IPS-NIHi11 (cell line): ENCODE results near the gene GPR179.
A peak's percentile ranks its signal among the peaks of the same experiment; 100 is the strongest.

Source experiments
- DNase-seq: peaks from one replicate; pipeline ENCODE4 v3.0.0; 2012; ENCODE audit warnings: mixed read lengths, low spot score

GPR179 gene

GRCh38 chr17:38345743-38346142 lies 2.0 kb upstream of the GPR179 start:
- no peak for DNase-seq

- no peak for DNase-seq
These were observed 627 bp upstream of the GPR179 start for GRCh38 chr17:38344420-38344745.

- DNase-seq, result no peak
These were observed 709 bp downstream of the GPR179 start for GRCh38 chr17:38342886-38343607.

- peak; percentile 73 for DNase-seq
These were observed 2.6 kb downstream of the GPR179 start for GRCh38 chr17:38341035-38341721.

GRCh38 chr17:38339891-38340290 lies 3.9 kb downstream of the GPR179 start:
- no peak for DNase-seq

GRCh38 chr17:38338535-38338934 lies 5.2 kb downstream of the GPR179 start:
- DNase-seq, result no peak

- no peak for DNase-seq
These were observed 5.7 kb downstream of the GPR179 start for GRCh38 chr17:38338053-38338452.

GRCh38 chr17:38336838-38337237 lies 6.9 kb downstream of the GPR179 start:
- no peak for DNase-seq

GRCh38 chr17:38334480-38335364 lies 9.0 kb downstream of the GPR179 start:
- no peak for DNase-seq

GRCh38 chr17:38333635-38334295 lies 10.0 kb downstream of the GPR179 start:
- peak; percentile 91 for DNase-seq

GRCh38 chr17:38332735-38333134 lies 11.0 kb downstream of the GPR179 start:
- DNase-seq, result no peak

- no peak for DNase-seq
These were observed 12.8 kb downstream of the GPR179 start for GRCh38 chr17:38330941-38331411.

- DNase-seq, result no peak
These were observed 13.7 kb downstream of the GPR179 start for GRCh38 chr17:38329808-38330730.

- no peak for DNase-seq
These were observed 14.5 kb downstream of the GPR179 start for GRCh38 chr17:38329284-38329683.

- no peak for DNase-seq
These were observed 15.1 kb downstream of the GPR179 start for GRCh38 chr17:38328620-38329019.

GRCh38 chr17:38327936-38328335 lies 15.8 kb downstream of the GPR179 start:
- no peak for DNase-seq

- DNase-seq, result no peak
These were observed 16.6 kb downstream of the GPR179 start for GRCh38 chr17:38326996-38327792.

- DNase-seq, result no peak
These were observed 18.4 kb downstream of the GPR179 start for GRCh38 chr17:38325221-38325851.

GRCh38 chr17:38324772-38325171 lies 19.0 kb downstream of the GPR179 start:
- DNase-seq, result no peak
